Measurements from ENCODE around the gene SEC23IP. TPM values are rescaled to one million over a fixed set of nuclear protein-coding genes. Genes with fewer than 3 reads are reported as not detected.

The SEC23IP gene
- total and polyA plus RNA-seq, 2 donors from 2014 or later, result 13.3 to 65.2 TPM

DNA sequence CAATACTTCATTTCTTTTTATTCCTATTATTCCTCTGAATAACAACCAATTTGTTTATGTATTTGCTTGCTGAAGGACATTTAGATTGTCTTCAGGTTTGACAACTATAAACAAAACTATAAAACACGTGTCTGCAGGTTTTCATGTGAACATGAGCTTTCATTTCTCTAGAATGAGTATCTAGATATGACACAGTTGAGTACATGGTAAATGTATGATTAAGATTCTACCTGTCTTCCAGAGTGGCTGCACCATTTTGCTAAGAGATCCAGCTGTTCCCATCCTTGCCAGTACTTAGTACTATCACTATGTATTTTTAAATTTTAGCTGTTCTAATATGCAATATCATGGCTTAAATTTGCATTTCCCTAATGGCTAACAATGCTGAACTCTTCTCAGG, 30.0 kb upstream of the SEC23IP start:
- no peaks in the 10 kb centered on the region for H3K27me3 ChIP-seq (ENCODE audit: control insufficient read depth, insufficient read depth, low read length)
- no peak for DNase-seq
- FAIRE-seq, result no peak
- H3K9ac ChIP-seq (ENCODE audit: low read length in 3 of 3), result no peak overlapping the region
- H3K27ac ChIP-seq (ENCODE audit: low read depth in 2 of 2, low read length in 2 of 2), result no peak overlapping the region
- TF ChIP-seq, protein P1, sequence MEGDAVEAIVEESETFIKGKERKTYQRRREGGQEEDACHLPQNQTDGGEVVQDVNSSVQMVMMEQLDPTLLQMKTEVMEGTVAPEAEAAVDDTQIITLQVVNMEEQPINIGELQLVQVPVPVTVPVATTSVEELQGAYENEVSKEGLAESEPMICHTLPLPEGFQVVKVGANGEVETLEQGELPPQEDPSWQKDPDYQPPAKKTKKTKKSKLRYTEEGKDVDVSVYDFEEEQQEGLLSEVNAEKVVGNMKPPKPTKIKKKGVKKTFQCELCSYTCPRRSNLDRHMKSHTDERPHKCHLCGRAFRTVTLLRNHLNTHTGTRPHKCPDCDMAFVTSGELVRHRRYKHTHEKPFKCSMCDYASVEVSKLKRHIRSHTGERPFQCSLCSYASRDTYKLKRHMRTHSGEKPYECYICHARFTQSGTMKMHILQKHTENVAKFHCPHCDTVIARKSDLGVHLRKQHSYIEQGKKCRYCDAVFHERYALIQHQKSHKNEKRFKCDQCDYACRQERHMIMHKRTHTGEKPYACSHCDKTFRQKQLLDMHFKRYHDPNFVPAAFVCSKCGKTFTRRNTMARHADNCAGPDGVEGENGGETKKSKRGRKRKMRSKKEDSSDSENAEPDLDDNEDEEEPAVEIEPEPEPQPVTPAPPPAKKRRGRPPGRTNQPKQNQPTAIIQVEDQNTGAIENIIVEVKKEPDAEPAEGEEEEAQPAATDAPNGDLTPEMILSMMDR (IDR thresholded peaks at IDR 0.05; ENCODE audit: borderline replicate concordance, extremely low read depth, insufficient read depth), result no peak
- H3K4me1 ChIP-seq (ENCODE audit: control insufficient read depth in 2 of 3, insufficient read depth in 2 of 3, low read depth in 1 of 3, low read length in 3 of 3), result no peaks in the 10 kb centered on the region
- no peak overlapping the region for H3K4me3 ChIP-seq (ENCODE audit: low read length in 3 of 3)
- H3K9me3 ChIP-seq (ENCODE audit: control insufficient read depth in 2 of 3, insufficient read depth in 1 of 3, low read length in 3 of 3), result no peaks in the 10 kb centered on the region
- H3K36me3 ChIP-seq (ENCODE audit: control insufficient read depth in 2 of 3, insufficient read depth in 3 of 3, low read length in 3 of 3), result peaks cover 0 to 2% (median 0%) of the 10 kb centered on the region in 3 donors
- intact Hi-C loops (cut with DNase I), result no loop called here

DNA sequence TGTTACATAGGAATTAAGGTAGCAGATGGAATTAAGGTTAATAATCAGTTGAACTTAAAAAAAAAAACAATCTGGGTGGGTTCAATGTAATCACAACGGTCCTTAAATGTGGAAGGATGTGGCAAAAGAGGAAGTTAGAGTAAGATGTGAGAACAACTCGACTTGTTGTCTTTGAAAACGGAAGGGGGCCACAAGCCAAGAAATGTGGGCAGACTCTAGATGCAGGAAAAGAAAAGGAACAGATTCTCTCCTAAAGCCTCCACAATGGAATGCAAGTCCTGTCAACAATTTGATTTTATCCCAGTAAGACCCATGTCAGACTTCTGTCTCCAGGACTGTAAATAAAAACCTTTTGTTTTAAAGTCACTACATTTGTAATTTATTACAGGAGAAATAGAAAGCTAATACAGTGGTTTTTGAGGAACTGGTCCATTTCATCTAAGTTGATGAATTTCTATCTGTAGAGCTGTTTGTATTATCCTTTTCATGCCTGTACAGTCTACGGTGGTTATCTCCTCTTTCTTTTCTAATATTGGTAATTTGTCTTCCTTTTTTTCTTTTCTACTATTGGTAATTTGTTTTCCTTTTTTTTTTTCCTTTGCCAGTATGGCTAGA, 28.5 kb upstream of the SEC23IP start:
- FAIRE-seq, result peak; percentile 39
- H3K36me3 ChIP-seq (ENCODE audit: control insufficient read depth in 2 of 3, insufficient read depth in 3 of 3, low read length in 3 of 3), result peaks cover 0 to 2% (median 0%) of the 10 kb centered on the region in 3 donors
- H3K4me1 ChIP-seq (ENCODE audit: control insufficient read depth in 2 of 3, insufficient read depth in 2 of 3, low read depth in 1 of 3, low read length in 3 of 3), result no peaks in the 10 kb centered on the region
- no peak for DNase-seq
- no peak overlapping the region for H3K9ac ChIP-seq (ENCODE audit: low read length in 3 of 3)
- H3K9me3 ChIP-seq (ENCODE audit: control insufficient read depth in 2 of 3, insufficient read depth in 1 of 3, low read length in 3 of 3), result no peaks in the 10 kb centered on the region
- no peaks in the 10 kb centered on the region for H3K27me3 ChIP-seq (ENCODE audit: control insufficient read depth, insufficient read depth, low read length)
- H3K27ac ChIP-seq (ENCODE audit: low read depth in 2 of 2, low read length in 2 of 2), result no peak overlapping the region
- no peak overlapping the region for H3K4me3 ChIP-seq (ENCODE audit: low read length in 3 of 3)
- intact Hi-C loops (cut with DNase I), result no loop called here
- TF ChIP-seq, protein P1 (IDR thresholded peaks at IDR 0.05; ENCODE audit: borderline replicate concordance, extremely low read depth, insufficient read depth), result no peak

DNA sequence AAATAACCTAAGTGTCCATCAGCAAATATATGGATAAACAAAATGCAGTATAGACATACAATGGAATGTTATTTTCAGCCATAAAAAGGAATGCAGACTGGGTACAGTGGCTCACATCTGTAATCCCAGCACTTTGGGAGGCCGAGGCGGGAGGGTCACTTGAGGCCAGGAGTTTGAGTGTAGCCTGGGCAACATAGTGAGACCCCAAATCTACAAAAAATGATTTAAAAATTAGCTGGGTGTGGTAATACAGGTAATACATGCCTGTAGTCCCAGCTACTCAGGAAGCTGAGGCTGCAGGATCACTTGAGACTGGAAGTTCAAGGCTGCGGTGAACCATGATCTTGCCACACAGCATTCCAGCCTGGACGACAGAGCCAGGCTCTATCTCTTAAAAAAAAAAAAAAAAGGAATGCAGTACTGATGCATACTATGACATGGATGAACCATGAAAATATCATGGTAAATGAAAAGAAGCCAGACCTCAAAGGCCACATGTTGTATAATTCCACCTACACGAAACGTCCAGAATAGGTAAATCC, 26.8 kb upstream of the SEC23IP start:
- Histone ChIP-seq H3K9ac (ENCODE audit: low read length in 3 of 3) (no peak overlapping the region), H3K4me1 (ENCODE audit: control insufficient read depth in 2 of 3, insufficient read depth in 2 of 3, low read depth in 1 of 3, low read length in 3 of 3) (peaks cover 0 to 1% (median 0%) of the 10 kb centered on the region in 3 donors), H3K9me3 (ENCODE audit: control insufficient read depth in 2 of 3, insufficient read depth in 1 of 3, low read length in 3 of 3) (no peaks in the 10 kb centered on the region), H3K27ac (ENCODE audit: low read depth in 2 of 2, low read length in 2 of 2) (no peak overlapping the region), H3K4me3 (ENCODE audit: low read length in 3 of 3) (no peak overlapping the region), H3K27me3 (ENCODE audit: control insufficient read depth, insufficient read depth, low read length) (no peaks in the 10 kb centered on the region), H3K36me3 (ENCODE audit: control insufficient read depth in 2 of 3, insufficient read depth in 3 of 3, low read length in 3 of 3) (peaks cover 0 to 2% (median 0%) of the 10 kb centered on the region in 3 donors)
- TF ChIP-seq, protein P1 (IDR thresholded peaks at IDR 0.05; ENCODE audit: borderline replicate concordance, extremely low read depth, insufficient read depth), result no peak
- FAIRE-seq (no peak), DNase-seq (no peak)
- intact Hi-C loops (cut with DNase I), result no loop called here

Data from kidney (tissue), 14 donors.